Measurements from ENCODE around the gene CD24. TPM values are rescaled to one million over a fixed set of nuclear protein-coding genes. Genes with fewer than 3 reads are reported as not detected.
"Not testable (repeated sequence)": the region's sequence is repeated elsewhere in the genome, so short reads cannot be mapped to it uniquely, and the experiment has no call there.

The CD24 gene, protein sequence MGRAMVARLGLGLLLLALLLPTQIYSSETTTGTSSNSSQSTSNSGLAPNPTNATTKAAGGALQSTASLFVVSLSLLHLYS
- not detected for total RNA-seq

DNA sequence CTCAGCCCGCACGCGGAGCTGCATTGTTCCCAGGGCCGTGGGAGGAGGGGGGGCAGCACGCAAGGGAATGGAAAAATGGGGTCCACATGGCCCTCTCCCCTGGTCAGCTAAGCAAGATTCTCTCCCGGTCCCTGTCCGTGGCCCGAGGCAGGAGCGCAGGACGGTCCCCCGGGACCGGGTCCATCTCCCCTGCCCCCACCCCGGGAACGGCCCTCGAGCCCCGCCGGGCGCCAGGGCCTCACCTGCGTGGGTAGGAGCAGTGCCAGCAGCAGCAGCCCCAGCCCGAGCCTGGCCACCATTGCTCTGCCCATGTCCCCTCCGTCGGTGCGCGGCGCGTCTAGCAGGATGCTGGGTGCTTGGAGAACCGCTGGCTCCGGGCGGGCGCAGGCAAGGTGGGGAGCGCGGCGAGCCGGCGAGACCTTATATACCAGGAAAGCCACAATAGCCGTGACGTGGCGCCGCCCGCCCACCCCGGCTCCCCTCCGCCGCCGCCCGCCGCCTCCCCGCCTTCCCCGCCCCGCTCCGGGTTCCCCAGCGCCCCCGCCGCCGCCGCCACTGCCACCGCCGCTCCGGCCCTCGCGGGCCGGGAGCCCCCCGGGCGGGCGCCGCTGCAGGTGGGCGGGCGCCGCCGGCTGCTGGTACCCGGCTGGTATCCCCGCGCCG is at the start of gene CD24:
Gene CD24, minus strand, starts transcription at position 394 of the 663 bp plus-strand sequence. Its CDS starts 83 bp downstream, at position 311.
- POLR2A ChIA-PET = no interaction called here
- H3K9me3 Mint-ChIP-seq (ENCODE audit: insufficient read depth) = no peaks in the 10 kb centered on the region
- DNase-seq (peak; percentile 24), ATAC-seq (peak; percentile 36)
- H3K36me3 Mint-ChIP-seq (ENCODE audit: low read depth) = no peaks in the 10 kb centered on the region
- H3K27me3 Mint-ChIP-seq (ENCODE audit: low read depth) = peaks cover 58% of the 10 kb centered on the region
- CTCF ChIA-PET = interaction anchor here (0.9 kb wide), 1 partner anchor 512 kb away, joined by 3 read pairs; no protein-coding TSS in a partner anchor
- peak within 1 kb of the TSS; percentile 45 for H3K4me3 Mint-ChIP-seq
- peaks cover 11% of the 10 kb centered on the region for H3K4me1 Mint-ChIP-seq (ENCODE audit: low read depth)
- H3K27ac Mint-ChIP-seq = no peak within 1 kb of the TSS

DNA sequence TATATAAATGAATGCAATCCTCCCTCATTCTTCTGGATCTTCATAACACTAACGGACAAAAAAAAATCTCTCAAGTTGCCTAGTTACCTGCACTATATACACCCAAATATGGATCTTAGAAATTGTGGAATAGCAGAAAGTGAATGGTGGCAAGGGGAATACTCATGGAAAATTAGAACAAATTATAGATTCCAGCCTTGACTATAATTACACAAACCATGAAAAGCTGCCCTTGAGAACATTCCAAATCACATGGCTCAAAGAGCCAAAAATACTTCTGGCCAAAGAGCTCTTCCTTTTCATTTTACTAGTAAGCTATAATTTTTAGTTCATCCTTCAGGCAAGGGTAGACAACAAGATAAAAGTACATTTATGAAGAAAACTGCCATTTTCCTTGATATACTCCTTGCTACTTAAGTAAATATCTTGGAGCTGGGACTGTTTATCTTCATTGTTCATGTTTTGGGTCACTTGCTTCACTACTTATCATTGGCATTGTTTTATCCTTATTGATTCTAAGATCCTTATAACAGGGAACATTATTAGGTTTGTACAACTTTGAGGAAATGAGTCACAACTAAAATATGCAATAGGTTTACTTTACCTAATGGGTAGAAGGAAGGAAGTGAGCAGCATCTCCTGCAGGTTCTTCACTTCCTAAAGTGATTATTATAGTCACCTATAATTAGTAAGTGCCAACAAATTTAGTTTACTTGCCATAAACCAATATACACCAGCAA is 47.1 kb upstream of the CD24 start:
- Mint-ChIP-seq H3K4me1 (ENCODE audit: low read depth) (peaks cover 8% of the 10 kb centered on the region), H3K36me3 (ENCODE audit: low read depth) (no peaks in the 10 kb centered on the region), H3K9me3 (ENCODE audit: insufficient read depth) (no peaks in the 10 kb centered on the region), H3K27me3 (ENCODE audit: low read depth) (peaks cover 4% of the 10 kb centered on the region), H3K27ac (no peak overlapping the region), H3K4me3 (no peak overlapping the region)
- CTCF ChIA-PET = no interaction called here
- POLR2A ChIA-PET = no interaction called here
- ATAC-seq (no peak), DNase-seq (no peak)

- POLR2A ChIA-PET = no interaction called here
- H3K36me3 Mint-ChIP-seq (ENCODE audit: low read depth) = no peaks in the 10 kb centered on the region
- ATAC-seq (no peak), DNase-seq (no peak)
- peaks cover 4% of the 10 kb centered on the region for H3K27me3 Mint-ChIP-seq (ENCODE audit: low read depth)
- CTCF ChIA-PET = no interaction called here
- no peaks in the 10 kb centered on the region for H3K9me3 Mint-ChIP-seq (ENCODE audit: insufficient read depth)
- no peak overlapping the region for H3K4me3 Mint-ChIP-seq
- no peak overlapping the region for H3K27ac Mint-ChIP-seq
- peaks cover 8% of the 10 kb centered on the region for H3K4me1 Mint-ChIP-seq (ENCODE audit: low read depth)
These were observed 45.7 kb upstream of the CD24 start for GRCh38 chr6:107020239-107020638.

DNA sequence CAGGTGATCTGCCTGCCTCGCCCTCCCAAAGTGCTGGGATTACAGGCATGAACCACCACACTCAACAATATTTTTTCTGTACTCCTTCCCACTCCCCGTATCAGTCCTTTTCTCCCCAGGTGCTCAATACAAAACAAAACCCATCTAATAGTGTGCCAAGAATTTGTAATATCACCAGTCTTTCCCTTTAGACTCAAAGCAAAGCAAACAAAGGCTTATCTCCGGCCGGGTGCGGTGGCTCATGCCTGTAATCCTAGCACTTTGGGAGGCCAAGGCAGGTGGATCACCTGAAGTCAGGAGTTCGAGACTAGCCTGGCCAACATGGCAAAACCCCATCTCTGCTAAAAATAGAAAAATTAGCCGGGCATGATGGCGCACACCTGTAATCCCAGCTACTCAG is 45.1 kb upstream of the CD24 start:
- not testable (repeated sequence) for H3K4me3 Mint-ChIP-seq; DNase-seq; H3K4me1 Mint-ChIP-seq (ENCODE audit: low read depth)

GRCh38 chr6:107019047-107019446 is 44.5 kb upstream of the CD24 start:
- Mint-ChIP-seq H3K36me3 (ENCODE audit: low read depth) (no peaks in the 10 kb centered on the region), H3K9me3 (ENCODE audit: insufficient read depth) (no peaks in the 10 kb centered on the region), H3K4me3 (no peak overlapping the region), H3K27me3 (ENCODE audit: low read depth) (peaks cover 4% of the 10 kb centered on the region), H3K27ac (no peak overlapping the region), H3K4me1 (ENCODE audit: low read depth) (peaks cover 8% of the 10 kb centered on the region)
- ChIA-PET POLR2A (no interaction called here), CTCF (interaction anchor here (0.7 kb wide), 1 partner anchor 111 kb away, joined by 3 read pairs; no protein-coding TSS in a partner anchor)
- no peak for ATAC-seq
- no peak for DNase-seq

More for the DNA sequence above, 45.1 kb upstream of the CD24 start:
- POLR2A ChIA-PET; CTCF ChIA-PET; H3K36me3 Mint-ChIP-seq (ENCODE audit: low read depth); H3K27ac Mint-ChIP-seq; ATAC-seq; H3K27me3 Mint-ChIP-seq (ENCODE audit: low read depth); H3K9me3 Mint-ChIP-seq (ENCODE audit: insufficient read depth): not testable (repeated sequence)

DNA sequence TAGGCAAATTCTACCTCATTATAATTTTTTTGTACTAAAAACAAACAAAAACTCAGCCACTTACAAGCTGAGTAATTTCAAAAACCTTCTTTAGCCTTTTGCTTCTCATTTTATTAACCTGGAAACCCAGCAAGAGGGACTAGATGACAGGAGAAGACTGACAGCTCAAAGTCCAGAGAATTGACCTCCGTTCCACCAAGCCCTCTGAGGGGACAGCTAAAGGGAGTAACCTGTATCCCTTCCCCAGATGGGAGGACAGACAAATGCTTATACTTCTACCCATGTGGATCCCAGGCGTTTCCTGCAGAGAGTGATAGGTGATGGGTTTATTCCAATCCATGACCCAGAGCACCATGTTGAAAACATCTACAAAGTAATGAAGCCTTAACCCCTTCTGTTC is 35.0 kb upstream of the CD24 start:
- POLR2A ChIA-PET = no interaction called here
- no peak overlapping the region for H3K4me3 Mint-ChIP-seq
- ATAC-seq (no peak), DNase-seq (no peak)
- H3K36me3 Mint-ChIP-seq (ENCODE audit: low read depth) = no peaks in the 10 kb centered on the region
- H3K27ac Mint-ChIP-seq = no peak overlapping the region
- no peaks in the 10 kb centered on the region for H3K4me1 Mint-ChIP-seq (ENCODE audit: low read depth)
- H3K9me3 Mint-ChIP-seq (ENCODE audit: insufficient read depth) = no peaks in the 10 kb centered on the region
- CTCF ChIA-PET = no interaction called here
- H3K27me3 Mint-ChIP-seq (ENCODE audit: low read depth) = no peaks in the 10 kb centered on the region

GRCh38 chr6:106997392-106998158 is 23.0 kb upstream of the CD24 start:
- H3K4me3 Mint-ChIP-seq = no peak overlapping the region
- CTCF ChIA-PET = interaction anchor here (0.6 to 3.0 kb wide), 49 partner anchors 10 to 662 kb away, joined by 3 to 21 read pairs (median 4); partner anchors contain the start of genes BEND3 and MTRES1
- DNase-seq (peak; percentile 67), ATAC-seq (peak; percentile 61)
- H3K27ac Mint-ChIP-seq = no peak overlapping the region
- peaks cover 4% of the 10 kb centered on the region for H3K4me1 Mint-ChIP-seq (ENCODE audit: low read depth)
- H3K9me3 Mint-ChIP-seq (ENCODE audit: insufficient read depth) = no peaks in the 10 kb centered on the region
- no peaks in the 10 kb centered on the region for H3K27me3 Mint-ChIP-seq (ENCODE audit: low read depth)
- POLR2A ChIA-PET = no interaction called here
- H3K36me3 Mint-ChIP-seq (ENCODE audit: low read depth) = no peaks in the 10 kb centered on the region

DNA sequence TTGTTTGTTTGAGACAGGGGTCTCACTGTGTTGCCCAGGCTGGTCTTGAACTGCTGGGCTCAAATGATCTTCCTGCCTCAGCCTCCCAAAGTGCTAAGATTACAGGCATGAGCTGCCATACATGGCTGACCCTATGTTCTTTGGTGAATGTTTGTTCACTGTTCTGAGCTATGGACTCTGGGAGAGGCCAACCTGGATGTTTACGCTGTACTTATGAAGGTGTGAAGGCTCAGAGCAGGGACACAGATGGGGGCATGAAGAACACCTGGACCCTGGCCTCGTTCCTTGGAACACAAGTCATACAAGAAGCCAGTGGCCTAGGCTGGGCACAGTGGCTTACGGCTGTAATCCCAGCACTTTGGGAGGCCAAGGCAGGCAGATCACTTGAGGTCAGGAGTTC is 21.1 kb upstream of the CD24 start:
- no peaks in the 10 kb centered on the region for H3K27me3 Mint-ChIP-seq (ENCODE audit: low read depth)
- ChIA-PET POLR2A (no interaction called here), CTCF (interaction anchor here (0.8 to 1.5 kb wide), 3 partner anchors 16 to 656 kb away, joined by 3 to 5 read pairs (median 3); no protein-coding TSS in a partner anchor)
- H3K36me3 Mint-ChIP-seq (ENCODE audit: low read depth) = no peaks in the 10 kb centered on the region
- DNase-seq = no peak
- H3K4me1 Mint-ChIP-seq (ENCODE audit: low read depth) = peaks cover 4% of the 10 kb centered on the region
- H3K27ac Mint-ChIP-seq = no peak overlapping the region
- ATAC-seq = no peak
- no peaks in the 10 kb centered on the region for H3K9me3 Mint-ChIP-seq (ENCODE audit: insufficient read depth)
- no peak overlapping the region for H3K4me3 Mint-ChIP-seq

GRCh38 chr6:106989737-106990136 is 15.2 kb upstream of the CD24 start:
- CTCF ChIA-PET = interaction anchor here (1.4 kb wide), 1 partner anchor 10 kb away, joined by 7 read pairs; no protein-coding TSS in a partner anchor
- ATAC-seq; H3K27ac Mint-ChIP-seq; H3K4me3 Mint-ChIP-seq; H3K4me1 Mint-ChIP-seq (ENCODE audit: low read depth); H3K27me3 Mint-ChIP-seq (ENCODE audit: low read depth); H3K36me3 Mint-ChIP-seq (ENCODE audit: low read depth); DNase-seq; H3K9me3 Mint-ChIP-seq (ENCODE audit: insufficient read depth); POLR2A ChIA-PET: not testable (repeated sequence)

DNA sequence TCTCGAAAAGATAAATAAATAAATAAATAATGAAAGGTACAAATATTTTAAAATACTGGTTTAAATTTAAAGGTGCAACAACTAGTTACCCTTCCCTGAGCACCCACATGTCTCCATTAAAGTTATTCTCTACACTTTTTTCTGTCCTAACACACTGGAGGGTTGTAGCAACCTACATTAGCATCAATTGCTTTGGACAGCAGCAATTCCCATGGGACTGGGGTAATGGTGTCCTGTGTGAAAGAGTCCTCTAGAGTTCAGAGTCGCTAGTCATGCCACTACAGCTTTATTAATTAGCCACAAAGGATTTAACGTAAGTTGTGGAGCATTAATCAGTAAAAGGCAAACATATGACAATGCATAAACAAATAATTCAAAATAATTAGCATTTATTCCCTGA is 14.1 kb upstream of the CD24 start:
- H3K9me3 Mint-ChIP-seq (ENCODE audit: insufficient read depth) = no peaks in the 10 kb centered on the region
- H3K27ac Mint-ChIP-seq = no peak overlapping the region
- no peak for ATAC-seq
- no peak for DNase-seq
- POLR2A ChIA-PET = no interaction called here
- H3K36me3 Mint-ChIP-seq (ENCODE audit: low read depth) = no peaks in the 10 kb centered on the region
- CTCF ChIA-PET = interaction anchor here (1.4 kb wide), 1 partner anchor 9 kb away, joined by 7 read pairs; no protein-coding TSS in a partner anchor
- no peaks in the 10 kb centered on the region for H3K4me1 Mint-ChIP-seq (ENCODE audit: low read depth)
- no peak overlapping the region for H3K4me3 Mint-ChIP-seq
- peaks cover 6% of the 10 kb centered on the region for H3K27me3 Mint-ChIP-seq (ENCODE audit: low read depth)

DNA sequence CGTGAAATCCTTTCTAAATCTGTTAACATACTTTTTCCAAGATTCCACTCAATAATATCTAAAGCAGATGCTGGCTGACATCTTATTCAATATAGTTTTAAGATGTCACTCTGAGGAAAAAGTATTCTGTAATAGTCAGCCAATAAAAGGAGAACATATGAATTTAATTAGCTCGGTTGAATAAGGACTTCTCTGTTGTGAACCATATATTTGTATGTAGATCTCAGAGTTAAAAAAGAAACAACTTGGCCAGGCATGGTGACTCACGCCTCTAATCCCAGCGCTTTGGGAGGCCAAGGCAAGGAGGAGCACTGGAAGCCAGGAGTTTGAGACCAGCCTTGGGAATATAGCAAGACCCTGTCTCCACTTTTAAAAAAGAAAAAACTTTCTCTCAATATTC is 7.4 kb upstream of the CD24 start:
- no peak overlapping the region for H3K27ac Mint-ChIP-seq
- H3K36me3 Mint-ChIP-seq (ENCODE audit: low read depth) = no peaks in the 10 kb centered on the region
- H3K4me1 Mint-ChIP-seq (ENCODE audit: low read depth) = peaks cover 4% of the 10 kb centered on the region
- POLR2A ChIA-PET = no interaction called here
- H3K4me3 Mint-ChIP-seq = no peak overlapping the region
- no peak for DNase-seq
- CTCF ChIA-PET = interaction anchor here (0.5 to 1.1 kb wide), 2 partner anchors 16 to 413 kb away, joined by 4 read pairs; no protein-coding TSS in a partner anchor
- H3K9me3 Mint-ChIP-seq (ENCODE audit: insufficient read depth) = no peaks in the 10 kb centered on the region
- ATAC-seq = no peak
- peaks cover 19% of the 10 kb centered on the region for H3K27me3 Mint-ChIP-seq (ENCODE audit: low read depth)

All from activated CD8-positive, alpha-beta T cell treated with anti-CD3 and anti-CD28 coated beads, Interleukin-2, amount 10 ng/mL, durations not matched to agents 7 days and 5 days (primary cell).